HEK293T (cell line): ENCODE results near the gene NR1H4.

Source experiments
- ARNT ChIP-seq: fragments of 450-650 bp; IDR thresholded peaks from 2 replicates; pipeline ENCODE4 v1.6.1; 2017; ENCODE audit warnings: mild to moderate bottlenecking
- BHLHE40 ChIP-seq: fragments of 450-650 bp; IDR thresholded peaks from 2 replicates; pipeline ENCODE4 v1.6.1; 2016; ENCODE audit warnings: mild to moderate bottlenecking, moderate library complexity, borderline replicate concordance
- FOXA1 ChIP-seq: fragments of 450-650 bp; IDR thresholded peaks from 2 replicates; pipeline ENCODE4 v1.6.1; 2016; ENCODE audit warnings: mild to moderate bottlenecking
- FOXK2 ChIP-seq: fragments of 450-650 bp; IDR thresholded peaks from 2 replicates; pipeline ENCODE4 v1.6.1; 2016; ENCODE audit warnings: mild to moderate bottlenecking
- SP1 ChIP-seq: fragments of 450-650 bp; IDR thresholded peaks from 2 replicates; pipeline ENCODE4 v1.6.1; 2017
- ZNF384 ChIP-seq: fragments of 450-650 bp; IDR thresholded peaks from 2 replicates; pipeline ENCODE4 v1.6.1; 2016

DNA sequence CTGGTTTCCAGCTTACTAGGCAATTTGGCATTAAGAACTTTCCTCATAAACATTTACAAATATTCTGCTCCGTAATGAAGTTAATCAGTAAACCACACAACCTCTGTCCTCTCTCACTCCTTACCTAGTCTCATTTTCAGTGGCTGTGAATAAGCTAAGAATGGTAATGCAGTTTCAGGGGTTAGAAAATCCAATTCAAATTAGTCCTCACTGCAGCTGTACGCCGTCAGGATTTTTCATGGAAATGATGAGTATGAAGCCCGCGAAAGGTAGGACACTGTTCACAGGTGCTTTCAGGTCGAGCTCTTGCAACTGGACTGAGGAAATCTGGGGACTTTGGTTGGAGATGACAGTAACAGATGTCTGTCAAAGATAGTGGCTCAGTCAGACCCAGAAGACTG is 29.6 kb downstream of the NR1H4 start:
- TF ChIP-seq FOXA1, result no peak
- TF ChIP-seq ARNT, result no peak
- no peak for TF ChIP-seq FOXK2
- TF ChIP-seq SP1, result no peak
- no peak for TF ChIP-seq ZNF384
- no peak for TF ChIP-seq BHLHE40
